Bone marrow (tissue), 2 donors: ENCODE results near the gene TCEAL9.
"Not testable (repeated sequence)": the region's sequence is repeated elsewhere in the genome, so short reads cannot be mapped to it uniquely, and the experiment has no call there.

Source experiments
- DNase-seq, 2 donors: peaks; one replicate each; lab custom pipeline; 2025; lab: John Stamatoyannopoulos, UW

The TCEAL9 gene

DNA sequence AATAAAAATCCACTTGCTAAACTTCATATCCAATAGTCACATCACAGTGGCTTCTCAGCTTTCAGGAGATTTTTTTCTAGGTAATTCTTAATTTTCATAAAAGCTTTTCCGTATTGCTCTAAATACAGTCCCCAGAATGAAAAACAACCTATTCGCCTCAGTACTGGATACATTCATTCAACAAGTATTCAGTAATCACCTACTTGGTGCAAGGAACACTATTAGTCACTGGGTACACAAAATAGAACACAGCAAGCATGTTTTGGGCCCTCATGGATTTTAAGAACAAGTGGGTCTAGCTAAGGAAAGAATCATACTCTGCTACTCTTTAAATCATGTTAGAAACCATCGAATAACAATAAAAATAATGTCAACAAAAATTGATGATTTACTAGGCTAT lies 17.3 kb downstream of the TCEAL9 start:
- no peak for DNase-seq

GRCh38 chrX:103376118-103376978 lies 20.0 kb downstream of the TCEAL9 start, which contains the start of gene BEX3:
TSS of gene BEX3 (plus strand) at chrX:103376538. CDS start at chrX:103377522, 984 bp downstream.
- DNase-seq = no peak

GRCh38 chrX:103376979-103377324 lies 20.6 kb downstream of the TCEAL9 start:
- DNase-seq = no peak

DNA sequence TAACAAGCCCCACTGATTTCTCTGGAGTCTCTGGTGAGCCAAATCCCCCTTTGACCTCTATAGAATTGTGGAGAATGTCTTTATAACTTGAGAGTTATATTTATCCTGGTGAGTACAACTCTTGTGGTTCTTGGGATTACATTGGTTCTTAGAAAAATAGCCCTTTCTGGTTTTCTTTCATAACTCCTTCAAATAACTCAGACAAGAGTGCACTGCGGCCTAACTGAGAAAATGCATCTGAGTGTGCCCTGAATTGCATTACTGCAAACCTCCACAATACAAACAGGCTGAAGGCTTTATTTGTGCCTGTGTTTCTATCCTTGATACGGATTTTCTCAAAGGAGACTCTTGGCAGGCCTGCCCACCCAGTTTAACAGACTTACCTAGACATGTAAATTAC lies 22.7 kb downstream of the TCEAL9 start:
- DNase-seq = no peak

DNA sequence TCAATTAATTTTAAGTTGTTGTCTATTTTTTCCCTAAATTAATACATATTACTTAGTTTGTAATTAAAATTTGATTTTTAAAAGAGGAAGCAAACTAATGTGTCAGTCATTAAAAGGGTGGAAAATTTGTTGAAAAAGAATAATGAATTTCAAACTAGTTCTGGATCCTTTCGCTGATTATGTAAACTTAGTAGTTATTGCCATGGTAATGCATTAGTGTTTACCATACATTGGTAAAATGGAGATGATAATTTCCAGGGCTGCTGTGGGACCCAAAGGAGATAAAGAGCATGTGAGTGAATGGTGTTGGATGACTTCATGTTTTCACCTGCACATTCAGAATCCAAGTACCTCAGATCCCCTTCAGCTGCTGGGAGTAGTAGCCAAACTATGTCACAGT lies 26.6 kb downstream of the TCEAL9 start:
- no peak for DNase-seq

DNA sequence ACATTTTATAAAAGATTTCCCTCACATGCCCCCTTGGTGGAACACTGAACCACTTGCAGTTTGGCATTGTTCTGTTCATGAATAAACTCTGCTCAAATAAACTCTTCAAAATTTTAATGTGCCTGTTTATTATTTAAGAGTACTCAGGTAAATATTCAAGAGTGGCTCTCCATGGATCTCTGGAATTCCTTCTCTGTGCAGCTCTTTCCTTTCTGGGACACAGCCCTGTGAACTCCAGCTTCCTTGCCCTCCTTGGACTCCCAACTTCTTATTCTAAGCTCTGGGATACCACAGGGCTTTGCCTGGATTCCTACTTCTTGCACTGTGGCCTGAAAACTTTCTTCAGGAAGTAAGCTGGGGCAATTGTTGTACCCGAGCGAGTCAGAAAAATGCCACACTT lies 28.4 kb downstream of the TCEAL9 start:
- no peak for DNase-seq

DNA sequence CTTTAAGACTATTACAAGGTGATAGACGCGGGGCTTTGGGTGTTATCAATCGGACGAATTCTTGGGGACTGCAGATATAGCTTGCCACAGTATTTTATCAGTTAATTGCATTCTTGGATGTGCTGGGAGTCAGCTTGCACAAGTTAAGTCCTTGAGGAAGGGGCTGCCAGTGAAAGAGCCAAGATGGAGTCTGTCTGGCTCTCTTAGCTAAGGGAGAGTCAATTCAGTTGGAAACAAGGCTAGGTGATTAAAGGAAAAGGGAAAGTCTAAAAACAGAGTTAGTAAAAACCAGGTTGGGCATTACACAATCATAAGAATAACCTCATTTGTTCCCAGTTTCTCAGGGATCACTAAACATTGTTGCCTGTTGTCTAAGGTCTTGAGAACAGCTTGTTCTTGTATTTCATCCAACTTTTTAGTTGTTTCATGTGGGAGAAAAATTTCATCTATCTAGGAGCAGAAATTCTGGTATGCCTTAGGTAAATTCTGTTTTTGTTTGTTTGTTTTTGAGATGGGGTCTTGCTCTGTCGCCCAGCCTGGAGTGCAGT lies 29.1 kb downstream of the TCEAL9 start:
- not testable (repeated sequence) for DNase-seq

- DNase-seq = no peak
Observed at GRCh38 chrX:103386332-103386731, 30.0 kb downstream of the TCEAL9 start.

- no peak for DNase-seq
Observed at GRCh38 chrX:103393487-103393886, 37.2 kb downstream of the TCEAL9 start.

DNA sequence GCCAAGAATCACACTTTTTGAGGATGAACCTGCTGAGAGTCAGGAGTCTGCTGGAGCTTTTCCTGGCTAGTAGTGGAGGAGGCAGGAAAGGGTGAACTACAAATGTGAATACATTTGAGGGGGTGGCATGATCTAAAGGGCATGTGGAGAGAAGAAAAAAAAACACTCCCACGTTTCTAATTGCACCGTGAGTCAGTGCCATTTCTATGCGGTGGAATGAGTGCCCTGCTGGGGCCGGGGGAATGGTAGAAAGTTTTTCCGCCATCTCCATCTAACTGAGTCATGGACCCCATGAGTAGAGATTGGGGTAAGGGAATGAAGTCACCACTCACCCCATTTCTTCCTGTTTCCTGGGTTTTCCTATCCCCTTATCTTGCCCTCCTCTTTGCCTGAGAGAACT lies 39.9 kb downstream of the TCEAL9 start:
- DNase-seq = no peak

- DNase-seq = no peak
Observed at GRCh38 chrX:103396660-103397059, 40.4 kb downstream of the TCEAL9 start.

DNA sequence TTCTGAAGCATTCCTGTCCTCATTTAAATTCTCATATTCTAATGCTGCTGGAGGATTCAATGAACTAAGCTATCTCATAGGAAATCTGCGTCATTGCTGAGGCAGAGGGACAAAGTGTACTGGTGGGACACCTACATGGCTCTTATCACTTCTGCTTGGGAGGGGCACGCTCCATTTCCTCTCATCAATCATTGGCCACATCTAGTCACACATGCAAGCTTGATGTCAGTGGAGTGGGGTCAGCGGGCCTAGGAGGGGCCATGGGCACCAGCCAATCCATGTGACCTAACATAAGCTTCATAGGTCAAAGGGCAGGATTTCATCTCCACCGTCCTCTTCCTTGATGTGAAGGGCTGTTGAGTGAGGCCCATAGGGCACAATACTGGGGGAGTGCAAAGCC lies 41.4 kb downstream of the TCEAL9 start:
- DNase-seq = no peak

GRCh38 chrX:103398421-103398864 lies 42.1 kb downstream of the TCEAL9 start:
- no peak for DNase-seq

DNA sequence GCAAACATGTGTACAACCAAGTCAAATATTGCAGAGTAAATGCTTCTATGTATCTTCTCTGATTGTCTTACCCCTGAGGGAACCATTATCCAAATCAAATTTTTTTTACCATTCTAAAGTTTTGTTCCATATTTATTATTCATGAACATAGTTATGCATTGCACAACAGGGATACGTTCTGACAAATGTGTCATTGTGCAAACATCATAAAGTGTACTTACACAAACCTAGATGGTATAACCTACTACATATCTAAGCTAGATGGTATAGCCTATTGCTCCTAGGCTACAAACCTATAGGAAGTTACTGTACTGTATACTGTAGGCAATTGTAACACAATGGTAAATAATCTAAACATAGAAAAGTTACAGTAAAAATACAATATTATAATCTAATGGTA lies 43.4 kb downstream of the TCEAL9 start:
- no peak for DNase-seq

- no peak for DNase-seq
Observed at GRCh38 chrX:103400931-103401330, 44.6 kb downstream of the TCEAL9 start.

DNA sequence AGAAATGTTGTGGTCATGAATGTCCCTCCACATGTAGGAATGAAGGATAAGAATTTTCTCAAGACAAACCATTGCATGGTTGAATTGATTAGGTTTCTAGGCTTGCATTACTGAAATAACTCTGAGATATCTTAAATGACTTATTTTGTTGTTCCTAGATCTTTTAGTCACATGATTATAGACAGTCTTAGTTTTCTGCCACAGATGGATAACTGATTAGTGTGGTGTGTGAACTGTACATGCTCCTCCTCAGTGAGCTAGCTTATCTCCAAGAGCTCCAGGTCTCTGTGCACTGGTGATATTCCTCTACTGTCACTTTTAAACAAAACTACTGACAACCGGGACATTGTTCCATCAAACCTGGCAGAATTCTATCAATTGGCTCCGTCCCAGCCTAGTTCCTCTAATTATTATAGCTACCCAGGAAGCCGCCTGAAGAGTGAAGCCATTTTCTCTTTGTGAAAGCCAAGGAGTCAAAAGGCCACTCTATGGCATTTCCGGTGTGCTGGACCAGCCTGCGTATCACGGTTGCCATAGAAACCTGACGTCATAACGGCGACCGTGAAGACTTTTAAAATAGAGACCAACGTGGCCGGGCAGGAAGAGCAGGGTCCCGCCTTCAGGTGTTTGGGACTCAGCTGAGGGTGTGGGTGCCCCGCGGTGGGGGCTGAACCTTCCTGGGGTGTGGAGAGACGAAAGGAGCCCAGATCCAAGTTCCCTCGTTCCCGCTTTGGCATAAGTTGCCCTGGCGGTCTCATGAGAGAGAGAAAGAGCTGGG lies 48.1 kb downstream of the TCEAL9 start:
- DNase-seq = peak in 1 of 2 donors; percentile 3

- DNase-seq = no peak
Observed at GRCh38 chrX:103405009-103405333, 48.7 kb downstream of the TCEAL9 start.

- no peak for DNase-seq
Observed at GRCh38 chrX:103406256-103406655, 50.0 kb downstream of the TCEAL9 start.

- no peak for DNase-seq
Observed at GRCh38 chrX:103407776-103408175, 51.5 kb downstream of the TCEAL9 start.
